Urothelium cell line (cell line): ENCODE results near the gene RAB8B.

Experiments used
- DNase-seq: peaks from one replicate; pipeline ENCODE4 v3.0.0; 2011; ENCODE audit warnings: low spot score, mixed read lengths
- FAIRE-seq: peaks from 2 replicates; lab custom pipeline; 2011; peaks lifted over from hg19 to GRCh38; lab: Jason Lieb, UNC

Gene RAB8B

GRCh38 chr15:63188926-63189871, at the start of gene RAB8B:
Gene RAB8B (plus strand): TSS chr15:63189606. CDS start chr15:63189625, 19 bp downstream.
- FAIRE-seq = peak; percentile 88
- peak; percentile 100 for DNase-seq

GRCh38 chr15:63140936-63141335, 48.5 kb upstream of the RAB8B start:
- FAIRE-seq = no peak
- DNase-seq = no peak

- no peak for FAIRE-seq
- DNase-seq = no peak
Observed at GRCh38 chr15:63145426-63145825, 44.0 kb upstream of the RAB8B start.

- DNase-seq = no peak
- no peak for FAIRE-seq
Observed at GRCh38 chr15:63146684-63147083, 42.7 kb upstream of the RAB8B start.

GRCh38 chr15:63151665-63152064, 37.7 kb upstream of the RAB8B start:
- FAIRE-seq = no peak
- no peak for DNase-seq

GRCh38 chr15:63155486-63155885, 33.9 kb upstream of the RAB8B start:
- FAIRE-seq (no peak), DNase-seq (no peak)

GRCh38 chr15:63156086-63156710, 33.2 kb upstream of the RAB8B start:
- no peak for DNase-seq
- FAIRE-seq = no peak

GRCh38 chr15:63156755-63157117, 32.7 kb upstream of the RAB8B start:
- peak; percentile 39 for DNase-seq
- FAIRE-seq = no peak

- DNase-seq = peak; percentile 95
- FAIRE-seq = peak; percentile 90
Observed at GRCh38 chr15:63157118-63157843, 32.1 kb upstream of the RAB8B start, which contains the start of gene RPS27L. Gene RPS27L (minus strand): TSS chr15:63157477. CDS start chr15:63157405, 72 bp downstream.

- peak; percentile 80 for DNase-seq
- no peak for FAIRE-seq
Observed at GRCh38 chr15:63157891-63158431, 31.4 kb upstream of the RAB8B start.

GRCh38 chr15:63160638-63161037, 28.8 kb upstream of the RAB8B start:
- no peak for FAIRE-seq
- DNase-seq = no peak

GRCh38 chr15:63163217-63163616, 26.2 kb upstream of the RAB8B start:
- FAIRE-seq (no peak), DNase-seq (no peak)

GRCh38 chr15:63165166-63165859, 24.1 kb upstream of the RAB8B start:
- no peak for FAIRE-seq
- no peak for DNase-seq

- DNase-seq = no peak
- FAIRE-seq = no peak
Observed at GRCh38 chr15:63166219-63166618, 23.2 kb upstream of the RAB8B start.

GRCh38 chr15:63169788-63170187, 19.6 kb upstream of the RAB8B start:
- FAIRE-seq = no peak
- no peak for DNase-seq

- no peak for FAIRE-seq
- no peak for DNase-seq
Observed at GRCh38 chr15:63172376-63172775, 17.0 kb upstream of the RAB8B start.

- FAIRE-seq (no peak), DNase-seq (no peak)
Observed at GRCh38 chr15:63172851-63173451, 16.5 kb upstream of the RAB8B start.

GRCh38 chr15:63176302-63176701, 13.1 kb upstream of the RAB8B start:
- DNase-seq (no peak), FAIRE-seq (peak; percentile 17)

GRCh38 chr15:63178034-63178433, 11.4 kb upstream of the RAB8B start:
- FAIRE-seq (no peak), DNase-seq (no peak)

- FAIRE-seq = no peak
- DNase-seq = no peak
Observed at GRCh38 chr15:63180746-63181145, 8.7 kb upstream of the RAB8B start.
